Lower leg skin (tissue), 4 donors: ENCODE data around the gene SAXO1. TPM values are rescaled to one million over a fixed set of nuclear protein-coding genes. Genes with fewer than 3 reads are reported as not detected.

Experiments used
- DNase-seq, 2 donors: peaks; one replicate each; pipeline ENCODE4 v3.0.0-alpha.2; 2019; ENCODE audit warnings: low spot score in 2 of 2
- H3K4me3 ChIP-seq: fragments of 200-600 bp; sonication (generic); 2 replicates; pipeline ENCODE4 v1.5.1; 2017; ENCODE audit warnings: mild to moderate bottlenecking, low read depth; ENCODE audit not compliant: poor library complexity, severe bottlenecking
- CTCF ChIP-seq, 3 donors: fragments of 450-650 bp; IDR thresholded peaks; one replicate each; pipeline ENCODE4 v1.5.1; 2016; ENCODE audit warnings: antibody characterized with exemption in 3 of 3, mild to moderate bottlenecking in 3 of 3, moderate library complexity in 2 of 3
- POLR2A ChIP-seq, 2 donors: fragments of 450-650 bp; IDR thresholded peaks; one replicate each; pipeline ENCODE4 v1.6.1; 2016 to 2017; ENCODE audit warnings: antibody characterized with exemption in 2 of 2, mild to moderate bottlenecking in 1 of 2, moderate library complexity in 1 of 2
- WGBS, 2 donors: methylation state at CpG; one replicate each; pipeline ENCODE4 v1.1.5; 2018; 5-methylcytosine and 5-hydroxymethylcytosine counted together
- intact Hi-C: fragments of 100-400 bp; cut with DNase I; formaldehyde crosslinking; loops from one replicate; pipeline ENCODE4 v1.15.0; 2023; ENCODE audit warnings: low total_unique reads
- total RNA-seq, 4 donors: library from RNA; depleted of rRNA; stranded (reverse); fragments of >200 nt; gene quantifications; one replicate each; pipeline ENCODE4 v1.1.0, GENCODE V29; 2016

SAXO1 gene
- total RNA-seq, 4 donors from 2014 or later, result 0.30 to 1.1 (median 0.56) TPM; not detected in 1

GRCh38 chr9:18906656-18907395, 126.2 kb downstream of the SAXO1 start:
- intact Hi-C loops, result no loop called here
- WGBS, 2 donors, result 45 to 50% methylated on average over 5 to 9 of the region's 9 CpGs
- H3K4me3 ChIP-seq, result no peak overlapping the region
- TF ChIP-seq CTCF (IDR thresholded peaks at IDR 0.05), result no peak
- no peak for TF ChIP-seq POLR2A (IDR thresholded peaks at IDR 0.05)
- DNase-seq, result no peak

GRCh38 chr9:18905883-18906629, 127.0 kb downstream of the SAXO1 start:
- DNase-seq, result no peak
- whole genome bisulfite sequencing, 2 donors, result 88 to 89% methylated on average over 9 of the region's 9 CpGs
- H3K4me3 ChIP-seq, result no peak overlapping the region
- intact Hi-C loops, result no loop called here
- TF ChIP-seq POLR2A (IDR thresholded peaks at IDR 0.05) (no peak), CTCF (IDR thresholded peaks at IDR 0.05) (no peak)

- TF ChIP-seq POLR2A (IDR thresholded peaks at IDR 0.05) (no peak), CTCF (IDR thresholded peaks at IDR 0.05) (no peak)
- no peak overlapping the region for H3K4me3 ChIP-seq
- WGBS, 2 donors, result 81 to 83% methylated on average over 11 of the region's 11 CpGs
- intact Hi-C loops, result no loop called here
- no peak for DNase-seq
These were observed 127.8 kb downstream of the SAXO1 start for GRCh38 chr9:18905028-18905882.

- WGBS, 2 donors, result 93 to 95% methylated on average over 2 of the region's 2 CpGs
- intact Hi-C loops, result no loop called here
- TF ChIP-seq POLR2A (IDR thresholded peaks at IDR 0.05) (no peak), CTCF (IDR thresholded peaks at IDR 0.05) (no peak)
- DNase-seq, result no peak
- no peak overlapping the region for H3K4me3 ChIP-seq
These were observed 129.6 kb downstream of the SAXO1 start for GRCh38 chr9:18903450-18903849.

GRCh38 chr9:18896531-18897179, 136.4 kb downstream of the SAXO1 start:
- 95 to 100% methylated on average over 2 of the region's 2 CpGs for WGBS, 2 donors
- no peak for TF ChIP-seq CTCF (IDR thresholded peaks at IDR 0.05)
- TF ChIP-seq POLR2A (IDR thresholded peaks at IDR 0.05), result no peak
- intact Hi-C loops, result no loop called here
- peak in 1 of 2 donors; percentile 9 for DNase-seq
- H3K4me3 ChIP-seq, result no peak overlapping the region
